KMS-11 (cell line): ENCODE data around the gene STK32B.

Source experiments
- H2AFZ ChIP-seq: fragments of 200-600 bp; sonication (generic); 2 replicates; pipeline ENCODE4 v1.6.1; 2016; ENCODE audit warnings: antibody characterized with exemption, mixed run types, low read depth
- H3K27ac ChIP-seq: fragments of 200-600 bp; sonication (generic); 2 replicates; pipeline ENCODE4 v1.6.1; 2016; ENCODE audit warnings: mild to moderate bottlenecking, mixed run types
- H3K27me3 ChIP-seq: fragments of 200-600 bp; sonication (generic); 2 replicates; pipeline ENCODE4 v1.6.1; 2017; ENCODE audit warnings: mild to moderate bottlenecking, low read depth, mixed run types, moderate library complexity; ENCODE audit not compliant: insufficient read depth
- H3K36me3 ChIP-seq: fragments of 200-600 bp; sonication (generic); 2 replicates; pipeline ENCODE4 v1.6.1; 2017; ENCODE audit warnings: mild to moderate bottlenecking, mixed run types; ENCODE audit not compliant: insufficient read depth
- H3K4me1 ChIP-seq: fragments of 200-600 bp; sonication (generic); 2 replicates; pipeline ENCODE4 v1.6.1; 2016; ENCODE audit warnings: mild to moderate bottlenecking, low read depth, mixed run types; ENCODE audit not compliant: poor library complexity, severe bottlenecking
- H3K4me2 ChIP-seq: fragments of 200-600 bp; sonication (generic); 2 replicates; pipeline ENCODE4 v1.7.0; 2016; ENCODE audit warnings: mild to moderate bottlenecking, mixed run types
- H3K4me3 ChIP-seq: fragments of 200-600 bp; sonication (generic); IDR thresholded peaks from 2 replicates; pipeline ENCODE4 v1.6.1; 2017; ENCODE audit warnings: low read depth, low read length, mixed read lengths; ENCODE audit not compliant: insufficient read depth
- H3K79me2 ChIP-seq: fragments of 200-600 bp; sonication (generic); 2 replicates; pipeline ENCODE4 v1.6.1; 2016; ENCODE audit warnings: low read depth, mixed run types; ENCODE audit not compliant: insufficient read depth
- H3K9ac ChIP-seq: fragments of 200-600 bp; sonication (generic); 2 replicates; pipeline ENCODE4 v1.6.1; 2016; ENCODE audit warnings: mild to moderate bottlenecking, mixed run types
- H4K20me1 ChIP-seq: fragments of 200-600 bp; sonication (generic); 2 replicates; pipeline ENCODE4 v1.6.1; 2016; ENCODE audit warnings: mild to moderate bottlenecking, mixed run types; ENCODE audit not compliant: insufficient read depth
- CTCF ChIP-seq: fragments of 200-600 bp; sonication (generic); conservative IDR thresholded peaks from 2 replicates; pipeline ENCODE4 v1.6.1; 2017; ENCODE audit warnings: low read depth, mild to moderate bottlenecking, antibody characterized with exemption, low read length, moderate library complexity, mixed read lengths

The STK32B gene

GRCh38 chr4:5213087-5213595 is 161.9 kb downstream of the STK32B start:
- Histone ChIP-seq H3K4me1 (no peaks in the 10 kb centered on the region), H3K4me2 (no peak overlapping the region), H3K79me2 (no peaks in the 10 kb centered on the region), H2AFZ (no peak overlapping the region), H3K9ac (no peak overlapping the region), H3K4me3 (no peak overlapping the region), H3K36me3 (no peaks in the 10 kb centered on the region), H3K27me3 (no peaks in the 10 kb centered on the region), H4K20me1 (no peaks in the 10 kb centered on the region), H3K27ac (no peak overlapping the region)
- TF ChIP-seq CTCF = no peak

GRCh38 chr4:5215321-5215720 is 164.0 kb downstream of the STK32B start:
- H3K4me3 ChIP-seq = no peak overlapping the region
- H3K27me3 ChIP-seq = no peaks in the 10 kb centered on the region
- no peak for TF ChIP-seq CTCF
- H3K79me2 ChIP-seq = no peaks in the 10 kb centered on the region
- H2AFZ ChIP-seq = no peak overlapping the region
- no peaks in the 10 kb centered on the region for H4K20me1 ChIP-seq
- no peaks in the 10 kb centered on the region for H3K4me1 ChIP-seq
- no peaks in the 10 kb centered on the region for H3K36me3 ChIP-seq
- no peak overlapping the region for H3K27ac ChIP-seq
- H3K9ac ChIP-seq = no peak overlapping the region
- H3K4me2 ChIP-seq = no peak overlapping the region

GRCh38 chr4:5217421-5217820 is 166.1 kb downstream of the STK32B start:
- no peak for TF ChIP-seq CTCF
- Histone ChIP-seq H3K27me3 (no peaks in the 10 kb centered on the region), H4K20me1 (no peaks in the 10 kb centered on the region), H3K79me2 (no peaks in the 10 kb centered on the region), H3K4me1 (no peaks in the 10 kb centered on the region), H3K4me2 (no peak overlapping the region), H2AFZ (no peak overlapping the region), H3K27ac (no peak overlapping the region), H3K9ac (no peak overlapping the region), H3K4me3 (no peak overlapping the region), H3K36me3 (no peaks in the 10 kb centered on the region)

- Histone ChIP-seq H3K9ac (no peak overlapping the region), H4K20me1 (no peaks in the 10 kb centered on the region), H3K27me3 (no peaks in the 10 kb centered on the region), H2AFZ (no peak overlapping the region), H3K79me2 (no peaks in the 10 kb centered on the region), H3K36me3 (no peaks in the 10 kb centered on the region), H3K4me3 (no peak overlapping the region), H3K4me2 (no peak overlapping the region), H3K27ac (no peak overlapping the region), H3K4me1 (no peaks in the 10 kb centered on the region)
- TF ChIP-seq CTCF = no peak
Observed at GRCh38 chr4:5218376-5219069, 167.2 kb downstream of the STK32B start.
